LNCAP (cell line): ENCODE data around the gene PPBP.

Source experiments
- TF ChIP-seq, protein P1 (sequence below): fragments of 450-650 bp; IDR thresholded peaks from 2 replicates; pipeline ENCODE4 v1.5.1; 2017; ENCODE audit warnings: mild to moderate bottlenecking

The PPBP gene

DNA sequence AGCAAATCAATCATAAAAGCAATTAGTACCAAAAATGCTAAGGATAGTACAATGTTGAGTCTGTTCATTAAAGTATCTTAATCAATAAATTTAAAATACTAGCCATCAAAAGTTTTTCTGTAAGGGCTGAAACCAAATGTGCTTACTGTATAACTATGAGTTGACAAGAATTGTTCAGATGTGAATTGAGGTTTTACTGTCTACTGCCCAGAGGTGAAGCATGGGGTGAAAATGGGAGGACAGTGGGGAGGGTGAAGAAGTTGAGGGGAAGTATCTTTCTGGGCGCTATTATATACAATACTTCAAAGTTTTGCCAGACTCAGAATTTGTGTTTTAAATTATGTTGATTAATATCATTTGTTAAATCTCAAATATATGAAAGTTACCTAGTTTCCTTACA is 4.1 kb upstream of the PPBP start:
- TF ChIP-seq, protein P1, sequence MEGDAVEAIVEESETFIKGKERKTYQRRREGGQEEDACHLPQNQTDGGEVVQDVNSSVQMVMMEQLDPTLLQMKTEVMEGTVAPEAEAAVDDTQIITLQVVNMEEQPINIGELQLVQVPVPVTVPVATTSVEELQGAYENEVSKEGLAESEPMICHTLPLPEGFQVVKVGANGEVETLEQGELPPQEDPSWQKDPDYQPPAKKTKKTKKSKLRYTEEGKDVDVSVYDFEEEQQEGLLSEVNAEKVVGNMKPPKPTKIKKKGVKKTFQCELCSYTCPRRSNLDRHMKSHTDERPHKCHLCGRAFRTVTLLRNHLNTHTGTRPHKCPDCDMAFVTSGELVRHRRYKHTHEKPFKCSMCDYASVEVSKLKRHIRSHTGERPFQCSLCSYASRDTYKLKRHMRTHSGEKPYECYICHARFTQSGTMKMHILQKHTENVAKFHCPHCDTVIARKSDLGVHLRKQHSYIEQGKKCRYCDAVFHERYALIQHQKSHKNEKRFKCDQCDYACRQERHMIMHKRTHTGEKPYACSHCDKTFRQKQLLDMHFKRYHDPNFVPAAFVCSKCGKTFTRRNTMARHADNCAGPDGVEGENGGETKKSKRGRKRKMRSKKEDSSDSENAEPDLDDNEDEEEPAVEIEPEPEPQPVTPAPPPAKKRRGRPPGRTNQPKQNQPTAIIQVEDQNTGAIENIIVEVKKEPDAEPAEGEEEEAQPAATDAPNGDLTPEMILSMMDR = no peak

DNA sequence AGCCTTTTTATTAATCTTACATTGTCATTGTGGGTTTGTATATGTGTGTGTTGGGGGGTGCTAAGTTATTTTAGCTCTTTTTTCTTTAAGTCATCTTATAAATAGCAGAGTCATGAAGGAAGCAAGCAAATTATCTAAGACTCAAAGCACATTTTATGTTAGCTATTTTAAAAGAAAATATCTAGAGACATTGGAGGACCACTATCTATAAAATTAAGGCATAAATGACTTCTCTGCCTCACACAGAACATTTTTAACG is 3.7 kb upstream of the PPBP start:
- TF ChIP-seq, protein P1 = no peak

DNA sequence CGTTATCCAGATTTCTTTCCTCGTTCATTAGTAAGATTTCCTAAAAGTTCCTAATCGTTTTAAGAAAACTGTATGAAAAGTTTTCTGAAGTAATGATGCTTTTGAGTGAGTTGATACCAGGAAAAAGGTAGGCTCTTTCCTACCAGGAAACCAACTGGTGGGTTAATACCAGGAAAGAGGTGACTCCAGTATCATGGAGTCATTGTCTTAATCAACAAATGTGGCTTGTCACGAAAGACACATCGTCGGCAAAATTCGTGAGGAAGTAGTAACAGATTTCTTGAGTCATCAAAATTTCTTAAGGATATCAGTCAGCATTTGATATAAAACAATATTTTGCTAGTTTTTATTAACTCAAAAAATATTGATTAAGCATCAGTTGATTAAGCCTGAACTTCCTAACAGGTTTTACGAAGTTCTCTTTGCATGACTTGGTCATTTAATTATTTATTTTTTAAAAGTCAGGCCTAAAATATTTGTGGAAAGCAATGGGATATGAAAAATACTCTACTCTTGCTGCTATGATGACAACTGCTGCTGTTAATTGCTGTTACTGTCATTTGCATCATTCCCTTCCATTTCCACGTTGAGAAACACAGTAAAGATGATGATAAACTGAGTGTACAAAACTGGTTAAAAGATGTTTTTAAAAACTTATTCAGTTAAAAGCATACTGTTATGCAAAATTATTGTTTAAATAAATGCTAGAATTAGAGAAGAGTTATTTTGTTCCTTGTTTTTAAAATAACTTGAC is 3.2 kb upstream of the PPBP start:
- TF ChIP-seq, protein P1 = no peak

DNA sequence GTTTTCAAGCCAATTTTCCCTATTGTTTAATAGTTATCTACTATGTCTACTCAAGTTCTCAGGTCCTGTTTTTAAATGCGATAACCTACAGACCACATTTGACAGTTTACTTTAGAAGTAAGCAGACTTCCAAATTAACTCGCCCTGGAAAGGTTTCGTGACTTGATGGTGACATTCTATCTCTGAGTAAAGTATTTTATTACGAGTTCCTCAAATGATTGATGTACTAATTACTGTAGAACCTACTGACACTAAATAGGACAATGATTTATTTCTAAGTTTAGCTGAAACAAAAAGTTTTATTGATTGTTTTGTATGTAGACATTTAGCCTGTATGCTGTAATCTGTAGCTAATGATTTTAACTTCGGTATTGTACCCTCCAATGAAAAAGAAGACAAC is 1.9 kb upstream of the PPBP start:
- TF ChIP-seq, protein P1 = no peak

DNA sequence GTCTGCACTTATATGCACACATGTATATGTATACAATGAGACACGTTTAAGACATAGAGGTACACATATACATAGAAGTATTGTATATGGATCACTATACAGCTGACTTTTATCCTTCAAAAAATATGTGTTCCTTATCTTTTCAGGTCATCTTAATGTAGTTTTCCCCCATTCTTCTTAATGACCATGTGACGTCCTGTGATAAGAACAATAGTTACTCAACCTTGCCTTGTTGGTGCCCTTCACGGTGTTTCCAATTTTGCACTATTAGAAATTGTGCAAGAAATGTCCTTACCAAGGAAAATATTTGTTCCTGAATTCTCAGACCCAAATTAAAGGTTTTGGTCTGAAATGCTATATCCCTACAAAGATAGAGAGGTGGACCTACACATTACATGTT is 1.0 kb upstream of the PPBP start:
- TF ChIP-seq, protein P1 = no peak

DNA sequence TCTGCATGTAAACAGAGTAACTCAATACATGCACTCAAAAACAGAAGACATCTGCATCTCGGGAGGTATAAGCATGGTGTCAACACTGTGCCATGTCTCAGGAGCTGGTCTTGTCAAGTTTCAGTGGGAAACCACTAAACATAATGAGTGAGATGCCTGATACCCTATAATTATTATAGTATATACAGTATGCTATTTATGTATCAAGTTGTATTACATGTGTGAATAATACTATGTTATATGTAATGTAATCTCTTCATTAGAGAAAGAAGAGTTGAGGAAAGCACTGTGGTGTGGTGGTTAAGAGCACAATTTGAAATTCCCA is 2.5 kb downstream of the PPBP start:
- TF ChIP-seq, protein P1 = no peak

DNA sequence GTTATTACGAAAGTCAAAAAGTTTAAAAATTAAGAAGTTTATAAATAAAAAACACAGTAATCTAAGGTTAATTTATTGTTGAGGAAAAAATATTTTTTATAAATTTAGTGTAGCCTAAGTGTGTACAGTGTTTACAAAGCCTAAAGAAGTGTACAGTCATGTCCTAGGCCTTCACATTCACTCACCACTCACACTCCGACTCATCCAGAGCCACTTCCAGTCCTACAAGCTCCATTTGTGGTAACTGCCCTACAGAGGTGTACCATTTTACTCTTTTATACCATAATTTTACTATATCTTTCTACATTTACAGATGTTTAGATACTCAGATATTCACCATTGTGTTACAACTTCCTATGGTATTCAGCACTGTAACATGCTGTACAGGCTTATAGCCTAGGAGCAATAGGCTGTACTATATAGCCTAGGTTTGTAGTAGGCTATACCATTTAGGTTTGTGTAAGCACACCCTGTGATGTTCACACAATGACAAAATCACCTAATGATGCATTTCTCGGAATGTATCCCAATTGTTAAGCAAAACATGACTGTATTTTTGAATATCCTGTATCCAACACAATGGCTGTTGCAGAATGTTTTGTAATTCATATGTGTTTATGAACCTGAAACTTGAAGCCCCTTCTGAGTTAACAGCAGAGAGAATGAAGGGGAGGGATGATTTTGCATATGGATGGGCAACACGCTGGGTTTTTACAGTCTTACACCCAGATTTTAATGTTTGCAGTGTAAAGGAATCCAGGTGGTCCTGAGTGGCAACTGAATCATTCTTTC is 3.1 kb downstream of the PPBP start:
- TF ChIP-seq, protein P1 = no peak
